A549 (cell line): ENCODE data around the gene PTPRD. TPM values are rescaled to one million over a fixed set of nuclear protein-coding genes. Genes with fewer than 3 reads are reported as not detected.

Source experiments
- ATAC-seq, 2 experiments: fragments of 200-7000 bp in 1 of 2; fragments of >200 bp in 1 of 2; cut with Nextera tagmentation in 1 of 2; cut with Tn5 transposase in 1 of 2; 3 replicates each; pipeline versions ENCODE4 v1.8.0 to v1.9.1; 2018 to 2020; ENCODE audit warnings: mild to moderate bottlenecking in 1 of 2, moderate library complexity in 1 of 2
- CTCF ChIA-PET: fragments of 300-600 bp; sonication (Branson Sonifier 250); formaldehyde crosslinking; extraction: SDS; loops from one replicate; lab custom pipeline; 2021; ENCODE audit warnings: antibody characterized with exemption, inconsistent platforms; lab: Yijun Ruan, JAX
- POLR2A ChIA-PET: fragments of 350-600 bp; formaldehyde crosslinking; extraction: SDS; loops from one replicate; lab custom pipeline; 2021; ENCODE audit warnings: antibody characterized with exemption, inconsistent platforms; lab: Yijun Ruan, JAX
- DNase-seq, 2 experiments: peaks; one replicate each; pipeline versions ENCODE4 v3.0.0 to v3.0.0-alpha.2; 2011 to 2016; ENCODE audit warnings: low read depth in 1 of 2, low spot score in 1 of 2
- FAIRE-seq: peaks from 2 replicates; lab custom pipeline; 2011; peaks lifted over from hg19 to GRCh38; lab: Jason Lieb, UNC
- H3K27ac ChIP-seq, 2 experiments: fragments of >200 bp; sonication (Bioruptor Twin); formaldehyde crosslinking; 3 replicates each; pipeline ENCODE4 v1.5.1; 2016 to 2017
- H3K4me1 ChIP-seq: fragments of >200 bp; sonication (Bioruptor Twin); formaldehyde crosslinking; 3 replicates; pipeline ENCODE4 v1.6.1; 2016
- H3K4me2 ChIP-seq: fragments of >200 bp; sonication (Bioruptor Twin); formaldehyde crosslinking; 3 replicates; pipeline ENCODE4 v1.6.1; 2016
- H3K4me3 ChIP-seq: fragments of >200 bp; sonication (Bioruptor Twin); formaldehyde crosslinking; 3 replicates; pipeline ENCODE4 v1.5.1; 2016
- H3K9me3 ChIP-seq: fragments of >200 bp; sonication (Bioruptor Twin); formaldehyde crosslinking; 3 replicates; pipeline ENCODE4 v1.6.1; 2016
- CEBPB ChIP-seq, 2 experiments: fragments of >200 bp in 1 of 2; sonication (Bioruptor Twin) in 1 of 2; formaldehyde crosslinking in 1 of 2; IDR thresholded peaks; 2 replicates each; pipeline ENCODE4 v1.6.1; 2012 to 2016
- CHD2 ChIP-seq: fragments of 150-350 bp; IDR thresholded peaks from 2 replicates; pipeline ENCODE4 v1.6.1; 2014; ENCODE audit warnings: low read length; ENCODE audit not compliant: partially characterized antibody
- CHD4 ChIP-seq: fragments of 200-600 bp; sonication (generic); IDR thresholded peaks from 2 replicates; pipeline ENCODE4 v1.6.1; 2016; ENCODE audit warnings: antibody characterized with exemption, mild to moderate bottlenecking, borderline replicate concordance
- EHMT2 ChIP-seq: fragments of 200-600 bp; sonication (generic); IDR thresholded peaks from 2 replicates; pipeline ENCODE4 v1.6.1; 2016; ENCODE audit warnings: antibody characterized with exemption, low read depth, mild to moderate bottlenecking, moderate library complexity
- FOXS1 ChIP-seq: fragments of 250-450 bp; sonication (Bioruptor Pico); IDR thresholded peaks from 2 replicates; pipeline ENCODE4 v1.5.0; 2020; ENCODE audit warnings: mild to moderate bottlenecking, moderate library complexity
- GATA3 ChIP-seq: IDR thresholded peaks from 2 replicates; pipeline ENCODE4 v1.6.1; 2012; ENCODE audit warnings: borderline replicate concordance
- HDAC2 ChIP-seq: fragments of 200-600 bp; sonication (generic); IDR thresholded peaks from 2 replicates; pipeline ENCODE4 v1.6.1; 2016
- HMGXB4 ChIP-seq: fragments of 250-450 bp; sonication (Bioruptor Pico); IDR thresholded peaks from 2 replicates; pipeline ENCODE4 v1.5.0; 2021; ENCODE audit warnings: mild to moderate bottlenecking, moderate library complexity, borderline replicate concordance
- HOXB5 ChIP-seq: fragments of 250-450 bp; sonication (Bioruptor Pico); IDR thresholded peaks from 2 replicates; pipeline ENCODE4 v1.5.0; 2020; ENCODE audit warnings: mild to moderate bottlenecking, moderate library complexity
- JUN ChIP-seq, 2 experiments: fragments of >200 bp; sonication (Bioruptor Twin); formaldehyde crosslinking; IDR thresholded peaks; 2 replicates in 1 of 2; 3 replicates in 1 of 2; pipeline ENCODE4 v1.6.1; 2016 to 2017
- KDM1A ChIP-seq: fragments of 200-600 bp; sonication (generic); IDR thresholded peaks from 2 replicates; pipeline ENCODE4 v1.6.1; 2016; ENCODE audit warnings: low read depth, mild to moderate bottlenecking
- NFE2L2 ChIP-seq: fragments of 150-350 bp; conservative IDR thresholded peaks from 2 replicates; pipeline ENCODE4 v1.6.1; 2014; ENCODE audit warnings: low read length
- RFX5 ChIP-seq: fragments of 450-650 bp; IDR thresholded peaks from 2 replicates; pipeline ENCODE4 v1.7.1; 2014; ENCODE audit warnings: antibody characterized with exemption, mild to moderate bottlenecking, moderate library complexity
- SREBF2 ChIP-seq: fragments of 450-650 bp; IDR thresholded peaks from 2 replicates; pipeline ENCODE4 v1.6.1; 2014; ENCODE audit warnings: mild to moderate bottlenecking, moderate library complexity
- WGBS: methylation state at CpG from one replicate; pipeline ENCODE4 v1.1.6; 2017; ENCODE audit errors: missing lambda C conversion rate; 5-methylcytosine and 5-hydroxymethylcytosine counted together
- polyA plus RNA-seq, 4 experiments: library from polyadenylated mRNA; depleted of rRNA in 3 of 4; stranded (reverse); fragments of >200 nt; fragmentation: RNase III in 1 of 4; extraction: RNeasy Plus Mini Kit Qiagen cat#74134 plus additional on column Dnase treatment in 1 of 4; gene quantifications; 2 replicates in 3 of 4; 3 replicates in 1 of 4; pipeline ENCODE4 v1.2.3, GENCODE V29; 2011 to 2017
- TF ChIP-seq, protein P1 (sequence below): fragments of 250-450 bp; sonication (Bioruptor Pico); IDR thresholded peaks from 2 replicates; pipeline ENCODE4 v1.5.0; 2020; ENCODE audit warnings: low read depth, mild to moderate bottlenecking, moderate library complexity
- TF ChIP-seq, protein P2 (sequence below): fragments of 450-650 bp; IDR thresholded peaks from 2 replicates; pipeline ENCODE4 v1.6.1; 2014; ENCODE audit warnings: antibody characterized with exemption

The PTPRD gene
- polyA plus RNA-seq, 2 of the 4 experiments (the other 2 are of a cell fraction): 0.39 to 1.3 TPM

DNA sequence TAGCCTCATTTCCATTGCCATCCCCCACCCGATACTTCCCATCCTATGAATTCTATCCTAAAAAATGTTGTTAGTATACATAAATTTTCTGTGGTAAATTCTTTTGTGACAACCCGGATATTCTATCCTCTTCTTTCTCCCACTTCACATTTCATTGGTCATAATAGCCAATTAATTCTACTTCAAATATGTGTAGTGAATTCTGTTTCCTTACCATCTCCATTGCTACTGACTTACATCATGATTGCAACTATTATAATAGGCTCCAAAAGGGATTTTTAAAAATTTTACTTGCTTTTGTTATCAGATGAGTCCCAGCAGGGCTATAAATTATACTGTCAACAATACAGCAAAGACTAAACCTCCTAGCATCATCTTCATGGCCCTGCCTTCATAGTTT is 1326.8 kb downstream of the PTPRD start:
- POLR2A ChIA-PET: no interaction called here
- DNase-seq: no peak
- no peak for TF ChIP-seq JUN (IDR thresholded peaks at IDR 0.05)
- TF ChIP-seq, all 56 proteins: peak for 0
- Histone ChIP-seq H3K9me3 (no peaks in the 10 kb centered on the region), H3K27ac (no peak overlapping the region), H3K4me3 (no peak overlapping the region), H3K4me2 (no peak overlapping the region), H3K4me1 (no peaks in the 10 kb centered on the region)
- FAIRE-seq (no peak), ATAC-seq (no peak)
- WGBS: 15% methylated on average over 2 of the region's 2 CpGs
- CTCF ChIA-PET: no interaction called here

GRCh38 chr9:9284201-9284600 is 1328.6 kb downstream of the PTPRD start:
- ChIA-PET CTCF (no interaction called here), POLR2A (no interaction called here)
- H3K4me1 ChIP-seq: no peaks in the 10 kb centered on the region
- ATAC-seq: no peak
- H3K27ac ChIP-seq: no peak overlapping the region
- TF ChIP-seq EHMT2 (no peak), HMGXB4 (no peak), GATA3 (no peak), FOXS1 (no peak)
- TF ChIP-seq, all 56 proteins: peak for 0
- H3K4me3 ChIP-seq: no peak overlapping the region
- FAIRE-seq: no peak
- 0% methylated on average over 2 of the region's 2 CpGs for WGBS
- no peak overlapping the region for H3K4me2 ChIP-seq
- no peak for DNase-seq
- H3K9me3 ChIP-seq: no peaks in the 10 kb centered on the region

- no peak for TF ChIP-seq JUN (IDR thresholded peaks at IDR 0.05)
- ATAC-seq (no peak), FAIRE-seq (no peak), DNase-seq (no peak)
- WGBS: 4% methylated on average over 2 of the region's 2 CpGs
- Histone ChIP-seq H3K4me1 (no peaks in the 10 kb centered on the region), H3K4me2 (no peak overlapping the region), H3K27ac (no peak overlapping the region), H3K4me3 (no peak overlapping the region), H3K9me3 (no peaks in the 10 kb centered on the region)
- ChIA-PET CTCF (no interaction called here), POLR2A (no interaction called here)
These were observed 1329.4 kb downstream of the PTPRD start for GRCh38 chr9:9283159-9283986.

GRCh38 chr9:9275601-9276000 is 1337.2 kb downstream of the PTPRD start:
- POLR2A ChIA-PET: no interaction called here
- 2% methylated on average over 4 of the region's 4 CpGs for WGBS

More at GRCh38 chr9:9275601-9276000, 1337.2 kb downstream of the PTPRD start:
- FAIRE-seq (no peak), ATAC-seq (no peak), DNase-seq (no peak)
- Histone ChIP-seq H3K9me3 (no peaks in the 10 kb centered on the region), H3K4me1 (no peaks in the 10 kb centered on the region), H3K4me2 (no peak overlapping the region), H3K4me3 (no peak overlapping the region), H3K27ac (no peak overlapping the region)
- CTCF ChIA-PET: no interaction called here
- TF ChIP-seq FOXS1: no peak
- TF ChIP-seq, protein P1, sequence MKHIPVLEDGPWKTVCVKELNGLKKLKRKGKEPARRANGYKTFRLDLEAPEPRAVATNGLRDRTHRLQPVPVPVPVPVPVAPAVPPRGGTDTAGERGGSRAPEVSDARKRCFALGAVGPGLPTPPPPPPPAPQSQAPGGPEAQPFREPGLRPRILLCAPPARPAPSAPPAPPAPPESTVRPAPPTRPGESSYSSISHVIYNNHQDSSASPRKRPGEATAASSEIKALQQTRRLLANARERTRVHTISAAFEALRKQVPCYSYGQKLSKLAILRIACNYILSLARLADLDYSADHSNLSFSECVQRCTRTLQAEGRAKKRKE (CRISPR knock-in tag): no peak
- no peak for TF ChIP-seq CHD4
- no peak for TF ChIP-seq CEBPB (IDR thresholded peaks at IDR 0.05)
- no peak for TF ChIP-seq SREBF2
- no peak for TF ChIP-seq CHD2
- TF ChIP-seq, protein P2, sequence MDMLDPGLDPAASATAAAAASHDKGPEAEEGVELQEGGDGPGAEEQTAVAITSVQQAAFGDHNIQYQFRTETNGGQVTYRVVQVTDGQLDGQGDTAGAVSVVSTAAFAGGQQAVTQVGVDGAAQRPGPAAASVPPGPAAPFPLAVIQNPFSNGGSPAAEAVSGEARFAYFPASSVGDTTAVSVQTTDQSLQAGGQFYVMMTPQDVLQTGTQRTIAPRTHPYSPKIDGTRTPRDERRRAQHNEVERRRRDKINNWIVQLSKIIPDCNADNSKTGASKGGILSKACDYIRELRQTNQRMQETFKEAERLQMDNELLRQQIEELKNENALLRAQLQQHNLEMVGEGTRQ: no peak
- no peak for TF ChIP-seq HDAC2
- TF ChIP-seq NFE2L2: no peak
- TF ChIP-seq KDM1A: no peak
- no peak for TF ChIP-seq RFX5
- no peak for TF ChIP-seq HOXB5
